Frontal cortex (tissue), 4 donors: ENCODE results near the gene LIPI. TPM values are rescaled to one million over a fixed set of nuclear protein-coding genes. Genes with fewer than 3 reads are reported as not detected.
"Not testable (repeated sequence)": the region's sequence is repeated elsewhere in the genome, so short reads cannot be mapped to it uniquely, and the experiment has no call there.

Source experiments
- DNase-seq, 2 donors: peaks; one replicate each; pipeline ENCODE4 v3.0.0; 2012; ENCODE audit warnings: low spot score in 2 of 2
- FAIRE-seq: peaks from 2 replicates; lab custom pipeline; 2012; peaks lifted over from hg19 to GRCh38; lab: Jason Lieb, UNC
- total RNA-seq: library from RNA; depleted of rRNA; stranded (reverse); fragments of >200 nt; gene quantifications from one replicate; pipeline ENCODE4 v1.2.3, GENCODE V29; 2014
- donor health status: control.
- donor health status: control.
- donor health status: control.

LIPI gene
- total RNA-seq: not detected

- no peak for DNase-seq
- FAIRE-seq: no peak
Measured at GRCh38 chr21:14210738-14211137, at the start of gene LIPI. TSS of gene LIPI (minus strand) at chr21:14210955. CDS start at chr21:14210845, 110 bp downstream.

- no peak for DNase-seq
- FAIRE-seq: no peak
Measured at GRCh38 chr21:14260174-14260764, 49.5 kb upstream of the LIPI start.

- FAIRE-seq (peak; percentile 31), DNase-seq (peak in 1 of 2 donors; percentile 44)
Measured at GRCh38 chr21:14259747-14260146, 49.0 kb upstream of the LIPI start.

- DNase-seq: no peak
- no peak for FAIRE-seq
Measured at GRCh38 chr21:14251336-14251735, 40.6 kb upstream of the LIPI start.

GRCh38 chr21:14245711-14246110 lies 35.0 kb upstream of the LIPI start:
- no peak for FAIRE-seq

GRCh38 chr21:14244911-14245310 lies 34.2 kb upstream of the LIPI start:
- FAIRE-seq (no peak), DNase-seq (no peak)

More at GRCh38 chr21:14245711-14246110, 35.0 kb upstream of the LIPI start:
- DNase-seq: no peak

- FAIRE-seq: no peak
- DNase-seq: no peak
Measured at GRCh38 chr21:14243874-14244273, 33.1 kb upstream of the LIPI start.

GRCh38 chr21:14243461-14243860 lies 32.7 kb upstream of the LIPI start:
- FAIRE-seq (no peak), DNase-seq (no peak)

GRCh38 chr21:14241297-14241696 lies 30.5 kb upstream of the LIPI start:
- DNase-seq (no peak), FAIRE-seq (no peak)

GRCh38 chr21:14239281-14239680 lies 28.5 kb upstream of the LIPI start:
- DNase-seq (no peak), FAIRE-seq (no peak)

- FAIRE-seq (no peak), DNase-seq (no peak)
Measured at GRCh38 chr21:14236180-14236579, 25.4 kb upstream of the LIPI start.

GRCh38 chr21:14235101-14235500 lies 24.3 kb upstream of the LIPI start:
- FAIRE-seq (no peak), DNase-seq (no peak)

- DNase-seq: no peak
- FAIRE-seq: no peak
Measured at GRCh38 chr21:14229399-14229798, 18.6 kb upstream of the LIPI start.

- DNase-seq (no peak), FAIRE-seq (no peak)
Measured at GRCh38 chr21:14223365-14223764, 12.6 kb upstream of the LIPI start.

GRCh38 chr21:14215971-14216641 lies 5.4 kb upstream of the LIPI start, which contains the start of gene RBM11:
TSS of gene RBM11 (plus strand) at chr21:14216157. CDS start at chr21:14216187, 30 bp downstream.
- DNase-seq: peak; percentile 37 to 58
- no peak for FAIRE-seq

- FAIRE-seq: no peak
Measured at GRCh38 chr21:14213164-14213563, 2.4 kb upstream of the LIPI start.

GRCh38 chr21:14206222-14206621 lies 4.5 kb downstream of the LIPI start:
- FAIRE-seq: no peak
- no peak for DNase-seq

More at GRCh38 chr21:14213164-14213563, 2.4 kb upstream of the LIPI start:
- no peak for DNase-seq

- not testable (repeated sequence) for FAIRE-seq, DNase-seq
Measured at GRCh38 chr21:14166463-14167223, 44.1 kb downstream of the LIPI start.

- DNase-seq (no peak), FAIRE-seq (no peak)
Measured at GRCh38 chr21:14143999-14144398, 66.8 kb downstream of the LIPI start.

- FAIRE-seq (no peak), DNase-seq (no peak)
Measured at GRCh38 chr21:14124266-14124665, 86.5 kb downstream of the LIPI start.

GRCh38 chr21:14121719-14122118 lies 89.0 kb downstream of the LIPI start:
- FAIRE-seq: no peak
- no peak for DNase-seq
